ENCODE data around the gene SLC17A6. TPM values are rescaled to one million over a fixed set of nuclear protein-coding genes. Genes with fewer than 3 reads are reported as not detected.

SLC17A6 gene
- total RNA-seq = not detected in 2 replicates
- polyA plus RNA-seq (2012) = not detected

DNA sequence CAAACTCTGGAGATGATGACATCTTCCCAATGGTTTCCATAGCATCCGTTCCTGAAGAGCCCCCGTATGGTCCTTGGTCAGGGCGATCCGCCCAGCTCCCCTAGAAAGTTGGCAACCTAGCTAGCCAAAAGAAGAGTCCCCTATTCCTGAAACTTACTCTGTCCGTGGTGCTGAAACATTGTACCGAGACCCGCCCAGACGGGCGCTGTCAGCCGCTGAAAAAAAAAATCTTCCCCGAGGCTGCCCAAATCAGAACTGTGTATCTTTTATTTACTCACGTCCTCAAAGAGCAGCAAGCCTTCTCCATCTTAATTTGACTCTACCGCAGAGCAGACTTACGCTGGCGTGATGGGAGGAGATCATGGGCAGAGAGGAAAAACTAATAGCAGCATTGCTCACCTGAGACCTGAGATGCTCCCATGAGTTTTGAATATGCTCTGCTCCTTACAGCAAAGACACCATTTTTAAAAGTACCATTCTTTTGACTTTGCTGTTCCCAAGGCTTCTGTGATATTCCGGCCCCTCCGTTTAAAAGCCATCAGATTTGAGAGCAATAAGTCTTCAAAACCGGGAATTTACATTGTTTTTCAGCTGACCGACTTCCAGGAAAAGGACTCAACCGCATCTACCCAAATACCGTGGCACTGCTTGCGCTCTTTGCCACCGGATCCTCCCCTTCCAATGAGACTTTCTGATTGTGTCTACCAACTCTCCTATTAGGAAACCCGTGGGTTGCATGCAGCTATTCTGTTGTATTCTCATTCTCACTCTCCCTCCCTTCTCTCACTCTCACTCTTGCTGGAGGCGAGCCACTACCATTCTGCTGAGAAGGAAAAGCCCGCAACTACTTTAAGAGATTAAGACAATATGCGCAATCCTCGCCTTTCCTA lies at the start of gene SLC17A6:
SLC17A6 (plus strand) TSS at position 786 of the 890 bp plus-strand sequence. CDS start 153 bp downstream, outside the sequence.
- peak; percentile 56 for DNase-seq (ENCODE audit: low read depth)

DNA sequence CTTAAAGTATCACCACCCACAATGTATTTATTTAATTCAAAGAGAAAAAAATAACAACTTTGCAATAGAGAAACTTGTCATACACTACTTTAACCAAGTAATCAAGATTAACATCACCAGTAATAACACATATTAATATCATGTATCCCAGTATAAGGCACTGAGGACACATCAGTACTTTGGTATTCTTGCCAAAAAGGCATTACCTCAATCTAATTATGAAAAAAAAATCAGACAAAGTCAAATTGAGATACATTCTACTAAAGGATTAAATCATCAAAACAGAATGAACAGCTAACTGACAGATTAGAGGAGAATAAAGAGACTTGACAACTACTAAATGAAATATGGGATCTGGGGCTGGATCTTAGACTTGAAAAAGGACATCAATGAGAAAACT lies 35.8 kb upstream of the SLC17A6 start:
- DNase-seq (ENCODE audit: low read depth) = no peak

DNA sequence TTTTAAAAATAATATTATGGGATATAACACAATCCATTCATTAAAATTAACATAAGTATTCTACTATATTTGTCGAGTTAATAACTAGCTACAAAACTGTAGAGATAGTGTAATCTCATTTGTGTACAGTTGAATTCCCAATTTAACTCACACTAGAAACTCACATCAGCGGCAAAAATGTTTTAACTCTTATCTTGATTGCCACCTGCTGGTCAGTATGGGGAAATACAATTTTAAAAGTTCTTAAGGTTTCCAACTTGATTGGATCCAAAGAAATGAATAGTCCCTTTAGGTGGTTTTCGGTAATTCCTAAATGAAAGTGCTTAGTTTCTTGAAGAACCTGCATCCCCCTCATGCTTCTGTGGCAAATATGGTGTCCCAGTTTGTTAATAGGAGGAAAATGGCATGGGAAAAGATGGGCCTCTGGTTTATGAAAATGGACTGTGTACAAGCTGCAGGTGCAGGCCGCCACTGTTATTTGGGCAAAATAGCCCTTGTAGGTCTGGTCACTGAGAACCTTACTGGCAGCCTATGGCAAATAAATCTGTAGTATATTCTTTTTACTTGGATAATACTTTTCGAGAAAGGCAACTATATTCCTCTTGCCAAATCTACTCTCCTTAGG lies 33.7 kb upstream of the SLC17A6 start:
- DNase-seq (ENCODE audit: low read depth) = peak; percentile 37

DNA sequence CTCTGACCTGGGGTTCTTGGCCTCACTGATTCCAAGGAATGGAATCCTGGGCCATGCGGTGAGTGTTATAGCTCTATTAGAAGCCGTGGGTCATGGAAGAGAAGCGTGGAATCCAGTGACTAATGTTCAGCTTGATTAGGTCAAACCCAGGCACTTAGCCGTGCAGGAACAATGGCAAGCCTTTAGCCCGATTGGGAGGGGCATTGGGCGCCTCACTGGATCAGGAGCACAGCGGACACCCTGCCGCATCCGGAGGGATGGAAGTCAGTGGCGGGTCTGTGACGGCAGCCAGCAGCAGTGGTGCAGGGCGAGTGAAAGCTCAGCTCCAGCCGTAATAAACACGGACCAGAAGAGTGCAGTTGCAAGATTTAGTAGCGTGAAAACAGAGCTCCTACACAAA lies 20.5 kb upstream of the SLC17A6 start:
- DNase-seq (ENCODE audit: low read depth) = no peak

DNA sequence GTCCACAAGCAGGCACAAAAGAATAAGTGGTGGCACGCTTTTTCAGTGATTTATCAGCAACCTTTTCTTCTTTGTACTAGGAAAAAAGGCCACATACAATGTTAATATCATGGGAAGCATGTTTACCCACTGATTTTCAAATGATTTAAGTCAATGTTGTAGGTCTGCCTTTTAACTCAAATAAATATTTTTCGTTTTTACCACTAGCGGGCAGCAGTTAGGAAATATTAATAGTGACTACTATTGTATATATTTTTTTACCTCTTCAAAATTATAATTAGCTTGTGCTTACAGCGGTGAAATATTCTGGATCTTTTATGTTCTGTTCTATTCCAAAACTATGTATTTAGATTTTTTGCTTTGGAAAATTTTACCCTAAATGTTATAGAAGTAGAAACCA lies 6.4 kb upstream of the SLC17A6 start:
- DNase-seq (ENCODE audit: low read depth) = no peak

DNA sequence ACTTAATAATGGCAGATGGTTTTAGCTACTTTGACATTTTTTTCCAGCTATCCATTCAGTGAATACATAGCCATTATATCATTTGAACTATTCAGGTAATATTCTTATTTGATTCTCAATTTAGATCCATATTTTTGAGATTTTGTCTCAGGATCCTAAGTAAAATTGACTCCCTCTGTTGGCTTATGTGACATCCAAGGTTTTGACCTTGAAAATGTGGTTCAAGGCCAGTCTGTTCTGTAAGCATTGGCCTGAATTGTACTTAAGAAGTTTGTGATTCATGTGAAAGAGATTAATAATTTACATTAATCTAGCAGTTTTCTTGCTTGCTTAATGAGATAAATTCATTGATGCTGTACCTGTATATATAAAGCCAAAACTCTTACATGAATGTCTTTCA lies 1.6 kb upstream of the SLC17A6 start:
- no peak for DNase-seq (ENCODE audit: low read depth)

DNA sequence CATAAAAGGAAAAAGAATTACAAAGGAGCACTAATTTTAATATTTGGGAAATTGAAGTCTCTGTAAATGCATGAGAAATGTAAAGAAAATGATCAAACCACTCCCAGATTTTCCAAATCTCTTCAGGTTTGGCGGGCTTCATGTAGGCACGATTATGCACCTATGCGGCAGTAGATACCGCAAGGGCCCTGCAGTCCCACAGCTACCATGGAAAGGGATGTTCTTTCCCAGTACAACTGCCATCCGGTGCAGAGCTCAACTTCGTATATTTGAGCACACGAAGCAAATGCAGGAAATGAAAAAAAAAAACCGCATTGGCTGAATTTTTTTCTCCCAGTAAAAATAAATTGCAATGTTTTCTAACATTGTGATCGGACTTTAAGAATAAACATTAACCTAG lies 1.4 kb downstream of the SLC17A6 start:
- no peak for DNase-seq (ENCODE audit: low read depth)

DNA sequence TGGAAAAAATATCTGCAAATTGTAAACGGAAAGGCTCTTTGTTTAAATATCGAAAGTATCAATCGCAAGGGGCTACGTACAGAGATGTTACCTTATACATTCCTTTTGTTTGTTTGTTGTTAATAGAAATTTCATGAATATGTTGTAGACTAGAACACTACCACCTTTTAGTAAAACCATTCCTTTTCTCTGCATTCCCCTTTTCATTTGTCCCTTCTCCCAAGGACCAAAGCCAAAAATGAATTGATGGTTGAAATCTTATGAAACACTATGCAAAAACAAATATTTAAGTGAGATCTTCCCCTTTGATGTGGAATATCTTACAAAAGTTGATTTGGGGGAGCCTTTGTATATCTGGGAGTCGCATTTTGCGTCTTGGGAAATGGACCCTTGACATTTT lies 2.1 kb downstream of the SLC17A6 start:
- no peak for DNase-seq (ENCODE audit: low read depth)

DNA sequence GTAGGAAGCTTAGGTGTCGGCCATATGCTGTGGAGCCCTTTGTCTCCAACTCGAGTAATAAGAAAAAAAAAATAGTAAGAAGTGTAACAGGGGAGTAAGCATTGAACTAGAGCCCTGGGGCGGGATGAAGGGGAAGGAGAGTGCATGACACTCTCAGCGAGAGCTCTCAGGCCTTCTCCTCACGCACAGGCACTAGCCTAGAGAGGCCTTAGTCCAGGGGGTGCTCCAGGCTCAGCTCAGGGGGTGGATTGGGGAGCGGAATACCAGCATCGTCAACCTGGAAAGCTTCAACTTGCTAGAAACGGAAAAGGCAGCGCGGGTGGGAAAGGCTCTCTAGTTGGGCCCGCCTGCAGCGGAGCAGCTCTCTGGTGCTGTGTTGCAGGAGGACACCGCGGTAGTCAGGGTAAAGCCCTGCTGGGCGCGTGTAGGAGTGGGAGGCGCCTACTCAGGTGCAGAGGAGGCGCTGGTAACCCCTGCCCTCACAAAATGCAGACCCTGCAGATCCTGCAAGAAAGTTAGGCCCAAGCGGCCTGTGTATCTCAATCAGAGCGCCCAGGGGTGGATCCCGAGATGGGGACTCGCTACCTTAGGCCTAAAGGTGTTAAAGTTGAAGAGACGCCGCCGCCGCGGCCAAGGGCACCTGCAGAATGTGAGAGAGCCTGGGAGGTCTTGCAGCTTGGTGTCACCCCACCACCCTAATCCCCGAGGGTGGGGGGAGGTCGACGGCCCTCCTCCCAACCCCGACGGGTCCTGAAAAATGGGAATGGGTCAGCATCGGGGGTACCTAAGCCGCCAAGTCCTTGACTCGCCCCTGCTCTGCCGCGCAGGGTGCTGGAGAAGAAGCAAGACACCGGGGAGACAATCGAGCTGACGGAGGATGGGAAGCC lies 2.8 kb downstream of the SLC17A6 start:
- no peak for DNase-seq (ENCODE audit: low read depth)

DNA sequence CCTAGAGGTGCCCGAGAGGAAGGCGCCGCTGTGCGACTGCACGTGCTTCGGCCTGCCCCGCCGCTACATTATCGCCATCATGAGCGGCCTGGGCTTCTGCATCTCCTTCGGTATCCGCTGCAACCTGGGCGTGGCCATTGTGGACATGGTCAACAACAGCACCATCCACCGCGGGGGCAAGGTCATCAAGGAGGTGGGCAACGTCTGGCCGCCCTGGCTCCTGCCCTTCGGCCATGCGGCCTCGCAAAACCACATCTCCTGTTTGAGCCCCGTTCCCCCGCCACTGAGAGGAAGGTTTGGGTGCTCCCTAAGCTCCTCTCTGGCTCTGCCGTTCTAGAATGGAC lies 3.4 kb downstream of the SLC17A6 start:
- DNase-seq (ENCODE audit: low read depth) = no peak

DNA sequence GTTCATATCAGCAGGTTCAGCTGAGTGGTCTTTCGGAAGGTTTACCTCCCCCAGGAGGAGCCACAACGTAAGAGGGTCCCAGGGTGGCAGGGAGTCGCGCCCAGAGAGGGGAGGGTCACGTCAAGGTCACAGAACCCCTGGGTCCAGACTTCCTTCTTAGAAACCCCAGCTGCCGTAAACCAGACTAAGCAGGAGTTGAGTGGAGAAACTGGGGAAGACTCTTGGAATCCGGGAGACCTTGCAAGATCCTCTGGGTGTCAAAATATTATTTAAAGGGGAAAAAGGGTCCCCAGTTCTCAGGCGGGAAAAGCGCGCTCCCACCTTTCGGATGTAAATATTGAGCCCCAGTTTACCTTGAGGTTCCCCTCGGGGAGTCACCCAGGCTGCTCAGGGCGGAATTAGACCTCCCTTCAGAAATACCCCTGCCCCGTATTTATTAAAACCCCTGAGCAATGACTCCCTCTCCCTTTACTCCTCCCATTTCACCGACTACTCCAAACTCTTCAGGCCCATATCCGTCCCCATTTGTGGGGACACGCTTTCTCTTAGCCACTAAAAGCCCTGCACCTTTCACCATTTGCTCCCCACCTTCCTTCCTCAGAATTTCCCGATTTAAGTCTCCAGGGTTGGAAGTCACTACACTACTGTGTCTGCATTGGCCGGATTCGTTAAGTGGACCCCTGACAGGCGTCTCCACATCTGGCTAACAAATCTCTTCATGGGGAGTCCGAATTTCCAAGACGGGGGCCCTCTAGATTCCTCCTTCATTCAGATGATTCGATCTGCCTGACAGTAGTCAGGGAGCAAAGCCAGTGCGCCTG lies 4.2 kb downstream of the SLC17A6 start:
- no peak for DNase-seq (ENCODE audit: low read depth)

DNA sequence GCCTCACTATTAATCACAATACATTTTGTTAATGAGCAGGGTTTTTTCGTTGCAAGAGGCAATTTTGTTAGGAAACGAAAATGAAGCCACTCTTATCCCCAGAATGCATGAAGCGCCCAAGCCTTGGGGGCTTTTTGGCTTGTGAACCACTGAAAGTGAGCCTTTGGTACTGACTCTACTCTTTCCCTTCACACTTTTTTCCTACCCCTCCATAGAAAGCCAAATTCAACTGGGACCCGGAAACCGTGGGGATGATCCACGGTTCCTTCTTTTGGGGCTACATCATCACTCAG lies 4.8 kb downstream of the SLC17A6 start:
- DNase-seq (ENCODE audit: low read depth) = no peak

DNA sequence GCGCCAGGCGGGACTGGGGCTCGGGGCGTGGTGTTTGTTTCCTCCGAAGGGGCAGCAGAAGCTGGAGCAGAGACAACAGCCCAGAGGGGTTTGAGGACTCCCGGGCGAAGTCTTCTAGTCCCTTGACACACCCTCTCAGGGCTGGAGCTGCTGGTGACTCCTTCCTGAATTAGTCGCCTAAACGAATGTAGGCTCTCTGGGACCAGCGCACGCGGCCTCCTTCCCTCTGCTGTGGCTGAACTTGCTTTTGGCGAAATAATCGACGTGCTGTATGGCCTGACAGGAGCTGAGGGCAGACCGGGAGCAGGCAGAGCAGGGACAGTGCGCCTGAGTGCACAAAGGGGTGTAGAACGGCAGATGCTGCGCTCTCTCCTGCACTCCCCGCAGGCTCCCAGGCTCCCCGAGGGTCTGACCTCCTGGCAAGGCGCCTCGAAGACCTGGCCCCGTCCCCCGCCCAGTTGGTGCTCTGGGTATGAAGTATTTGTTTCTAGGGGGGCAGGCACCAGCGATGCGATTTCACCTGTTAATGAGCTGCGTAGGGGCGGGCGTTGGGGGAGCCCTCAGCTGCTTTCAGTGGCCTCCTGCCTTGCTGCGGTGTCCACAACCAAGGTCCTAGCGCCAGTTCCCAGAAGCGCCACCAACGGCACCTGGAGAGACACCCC lies 5.3 kb downstream of the SLC17A6 start:
- DNase-seq (ENCODE audit: low read depth) = no peak

DNA sequence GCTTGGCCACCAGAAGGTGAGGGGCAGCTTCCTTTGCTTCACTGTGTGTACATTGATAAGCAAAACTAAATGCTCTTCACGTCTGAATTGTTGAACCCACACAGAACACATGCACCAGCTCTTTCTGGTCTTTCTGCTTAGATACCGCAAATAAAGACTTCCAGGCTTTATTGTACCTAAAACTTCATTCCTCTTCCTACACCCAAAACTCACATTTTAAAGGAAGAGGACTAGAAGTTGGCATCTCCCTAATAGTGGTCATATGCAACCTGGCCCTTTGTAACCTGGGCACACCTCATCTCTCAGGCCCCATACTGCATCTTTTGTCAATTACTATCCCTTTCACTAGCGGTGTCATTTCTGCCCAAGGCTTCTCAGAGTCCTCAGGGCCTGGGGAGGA lies 5.9 kb downstream of the SLC17A6 start:
- DNase-seq (ENCODE audit: low read depth) = no peak

DNA sequence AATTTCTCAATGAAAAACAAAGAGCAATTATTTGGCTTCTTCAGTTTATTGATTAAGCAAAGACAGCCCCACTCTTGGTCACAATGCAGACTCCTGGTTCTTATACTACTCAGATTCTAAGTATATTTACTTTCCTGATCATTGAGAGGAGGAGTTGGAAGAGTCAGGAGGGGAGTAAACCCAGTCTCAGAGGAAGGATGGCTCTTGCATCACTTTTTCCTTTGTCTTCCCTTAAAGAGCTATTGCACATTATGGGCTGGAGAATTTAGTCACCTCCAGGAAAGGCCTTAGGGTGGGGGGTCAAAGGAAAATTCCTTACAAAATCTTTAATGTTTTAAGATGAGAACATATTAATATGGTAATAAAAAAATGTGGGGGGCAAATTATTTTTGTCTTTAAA lies 8.1 kb downstream of the SLC17A6 start:
- no peak for DNase-seq (ENCODE audit: low read depth)

DNA sequence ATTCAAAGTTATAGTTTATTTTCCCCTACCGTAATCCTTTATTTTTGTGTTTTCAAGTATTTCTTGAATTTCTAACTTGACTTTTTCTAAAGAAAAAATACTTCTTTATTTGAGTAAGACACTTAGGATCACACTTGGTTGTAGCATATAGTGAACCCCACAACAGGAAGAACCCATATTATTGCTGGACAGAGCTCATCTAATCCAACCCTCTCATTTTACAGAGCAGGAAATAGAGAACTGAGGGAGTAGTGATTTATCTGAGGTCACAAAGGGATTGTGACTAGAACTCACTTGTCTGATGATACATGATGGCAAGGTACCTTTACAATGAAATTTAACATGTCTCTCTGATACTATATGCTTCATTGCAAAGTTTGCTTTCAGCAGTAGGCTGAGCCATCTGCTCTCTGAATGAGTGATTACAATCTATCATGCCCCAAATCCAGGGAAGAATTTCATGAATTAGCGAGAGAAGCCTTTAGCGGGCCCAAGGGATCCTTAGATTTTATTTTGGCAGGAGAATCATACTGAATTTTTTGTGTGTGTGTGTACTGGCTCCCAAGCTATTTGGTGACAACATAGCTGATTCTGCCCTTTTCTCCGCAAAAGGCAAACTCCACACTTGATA lies 9.8 kb downstream of the SLC17A6 start:
- DNase-seq (ENCODE audit: low read depth) = no peak

DNA sequence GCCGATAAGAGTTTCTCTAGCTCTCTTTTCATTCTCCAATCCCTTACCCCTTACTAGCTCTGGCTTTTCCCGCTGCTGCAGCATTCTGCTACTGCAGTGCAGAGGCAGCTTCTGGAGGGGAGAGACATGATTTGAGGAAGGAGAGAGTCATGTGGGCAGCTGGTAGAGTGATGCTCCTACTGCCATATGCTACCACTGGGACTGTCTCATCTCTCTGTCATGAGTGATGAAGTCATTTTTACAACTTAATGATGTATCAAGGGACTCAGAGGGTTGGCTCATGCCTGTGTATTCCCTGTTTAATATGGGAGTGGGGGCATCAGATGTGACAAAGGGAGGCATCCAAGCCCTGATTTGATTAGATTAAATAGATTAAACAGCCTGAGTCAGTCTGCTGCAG lies 11.3 kb downstream of the SLC17A6 start:
- DNase-seq (ENCODE audit: low read depth) = no peak

DNA sequence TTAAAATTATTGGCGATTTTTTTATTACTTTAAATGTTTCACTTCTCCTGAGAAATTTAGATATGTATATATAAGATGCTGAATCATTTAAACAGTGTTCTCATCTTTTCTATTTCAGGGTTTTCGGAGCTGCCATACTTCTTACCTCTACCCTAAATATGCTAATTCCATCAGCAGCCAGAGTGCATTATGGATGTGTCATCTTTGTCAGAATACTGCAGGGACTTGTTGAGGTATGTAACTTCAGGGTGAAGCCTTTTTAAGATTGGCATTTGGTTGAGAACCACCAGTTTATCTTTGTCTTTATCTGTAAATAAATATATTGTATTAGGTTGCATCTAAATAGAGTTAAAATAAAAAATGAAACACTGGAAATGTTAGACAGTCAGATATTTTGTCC lies 21.1 kb downstream of the SLC17A6 start:
- no peak for DNase-seq (ENCODE audit: low read depth)

DNA sequence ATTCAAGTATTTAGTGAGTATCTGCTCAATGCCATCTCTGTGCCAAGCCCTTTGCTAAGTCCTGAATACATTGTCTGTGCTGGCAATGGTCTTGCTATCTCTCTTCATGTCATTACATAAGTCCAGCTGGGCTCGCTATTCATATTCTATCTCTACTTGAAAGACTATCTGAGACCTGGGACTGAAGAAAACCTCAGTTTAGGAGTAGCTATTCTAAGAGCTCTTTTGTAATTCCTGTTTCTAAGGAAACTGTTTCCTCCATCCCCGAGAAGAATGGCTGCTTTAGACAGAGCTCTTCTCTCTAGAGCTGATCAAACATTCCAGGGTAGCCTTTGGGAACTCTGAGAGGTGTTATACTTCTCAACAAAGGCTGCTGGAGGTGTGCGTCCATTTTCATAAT lies 33.0 kb downstream of the SLC17A6 start:
- no peak for DNase-seq (ENCODE audit: low read depth)

DNA sequence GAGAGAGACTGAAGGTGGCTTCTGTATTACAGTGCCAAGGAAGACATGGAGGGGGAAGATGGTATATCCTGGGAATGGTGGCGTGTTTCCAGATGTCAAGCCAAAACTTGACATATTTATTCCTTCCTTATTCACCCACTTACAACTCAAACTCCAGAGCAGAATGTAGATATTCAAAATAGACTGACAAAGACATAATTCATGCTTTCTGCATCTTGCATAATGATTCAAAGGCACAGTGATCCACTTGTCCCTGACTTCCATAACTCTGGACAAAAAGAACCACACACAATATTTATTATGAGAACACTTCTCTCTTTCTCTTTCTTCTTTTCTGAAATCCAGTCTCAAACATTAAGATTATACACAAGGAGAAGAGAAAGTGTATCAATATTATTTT lies 48.9 kb downstream of the SLC17A6 start:
- DNase-seq (ENCODE audit: low read depth) = no peak

Measured in myocyte (in vitro differentiated cells).